MG63 (cell line): ENCODE measurements around the gene LCA5L. TPM values are rescaled to one million over a fixed set of nuclear protein-coding genes. Genes with fewer than 3 reads are reported as not detected.
A peak's percentile ranks its signal among the peaks of the same experiment; 100 is the strongest.

ENCODE experiments used
- DNase-seq: peaks from one replicate; pipeline ENCODE4 v3.0.0-alpha.2; 2020
- H3K27me3 ChIP-seq: fragments of 250-450 bp; sonication (Bioruptor Pico); 2 replicates; pipeline ENCODE4 v1.5.1; 2020; ENCODE audit warnings: mild to moderate bottlenecking, moderate library complexity
- H3K36me3 ChIP-seq: fragments of 250-450 bp; sonication (Bioruptor Pico); 2 replicates; pipeline ENCODE4 v1.5.1; 2020; ENCODE audit warnings: mild to moderate bottlenecking, moderate library complexity
- H3K4me3 ChIP-seq: fragments of 250-450 bp; sonication (Bioruptor Pico); 2 replicates; pipeline ENCODE4 v1.5.1; 2020; ENCODE audit warnings: mild to moderate bottlenecking, moderate library complexity
- H3K9me3 ChIP-seq: fragments of 250-450 bp; sonication (Bioruptor Pico); 2 replicates; pipeline ENCODE4 v1.5.1; 2020; ENCODE audit warnings: mild to moderate bottlenecking, moderate library complexity
- total RNA-seq: library from RNA; depleted of rRNA; stranded (reverse); fragments of >200 nt; shearing (Covaris generic); gene quantifications from 2 replicates; pipeline ENCODE4 v1.2.3, GENCODE V29; 2014; ENCODE audit warnings: low replicate concordance

LCA5L gene
- total RNA-seq, 1 experiment from 2014 or later, result 0.59 TPM

- no peaks in the 10 kb centered on the region for H3K36me3 ChIP-seq
- no peak overlapping the region for H3K4me3 ChIP-seq
- no peak for DNase-seq
- H3K27me3 ChIP-seq, result no peaks in the 10 kb centered on the region
- no peaks in the 10 kb centered on the region for H3K9me3 ChIP-seq
Observed at GRCh38 chr21:39454949-39455668, 9.5 kb upstream of the LCA5L start.

- H3K9me3 ChIP-seq, result no peaks in the 10 kb centered on the region
- no peaks in the 10 kb centered on the region for H3K36me3 ChIP-seq
- DNase-seq, result no peak
- H3K27me3 ChIP-seq, result no peaks in the 10 kb centered on the region; the same call in 1 of the 2 replicates
- no peak overlapping the region for H3K4me3 ChIP-seq
Observed at GRCh38 chr21:39453571-39454179, 8.1 kb upstream of the LCA5L start.

GRCh38 chr21:39452970-39453342 lies 7.4 kb upstream of the LCA5L start:
- Histone ChIP-seq H3K27me3 (no peaks in the 10 kb centered on the region; the same call in 1 of the 2 replicates), H3K36me3 (no peaks in the 10 kb centered on the region), H3K4me3 (no peak overlapping the region), H3K9me3 (no peaks in the 10 kb centered on the region)
- no peak for DNase-seq

- Histone ChIP-seq H3K36me3 (no peaks in the 10 kb centered on the region), H3K4me3 (no peak overlapping the region), H3K9me3 (no peaks in the 10 kb centered on the region), H3K27me3 (no peaks in the 10 kb centered on the region; the same call in 1 of the 2 replicates)
- no peak for DNase-seq
Observed at GRCh38 chr21:39452207-39452969, 6.8 kb upstream of the LCA5L start.

- H3K4me3 ChIP-seq, result no peak within 1 kb of the TSS
- no peaks in the 10 kb centered on the region for H3K36me3 ChIP-seq
- DNase-seq, result no peak
- no peaks in the 10 kb centered on the region for H3K9me3 ChIP-seq
- H3K27me3 ChIP-seq, result no peaks in the 10 kb centered on the region; the same call in 1 of the 2 replicates
Observed at GRCh38 chr21:39451332-39452206, 6.0 kb upstream of the LCA5L start, which contains the start of gene SH3BGR. TSS of gene SH3BGR (plus strand) at chr21:39451970. CDS start at chr21:39452097, 127 bp downstream.

GRCh38 chr21:39447264-39447663 lies 1.7 kb upstream of the LCA5L start:
- no peaks in the 10 kb centered on the region; the same call in 1 of the 2 replicates for H3K27me3 ChIP-seq
- H3K4me3 ChIP-seq, result no peak overlapping the region
- DNase-seq, result no peak
- H3K9me3 ChIP-seq, result no peaks in the 10 kb centered on the region
- H3K36me3 ChIP-seq, result no peaks in the 10 kb centered on the region

GRCh38 chr21:39444421-39445180 lies 977 bp downstream of the LCA5L start:
- Histone ChIP-seq H3K36me3 (no peaks in the 10 kb centered on the region), H3K4me3 (peak overlapping the region; percentile 82), H3K27me3 (no peaks in the 10 kb centered on the region), H3K9me3 (no peaks in the 10 kb centered on the region)
- DNase-seq, result peak; percentile 15

- H3K36me3 ChIP-seq, result no peaks in the 10 kb centered on the region
- H3K4me3 ChIP-seq, result no peak overlapping the region
- no peaks in the 10 kb centered on the region for H3K9me3 ChIP-seq
- DNase-seq, result peak; percentile 33
- H3K27me3 ChIP-seq, result no peaks in the 10 kb centered on the region; the same call in 1 of the 2 replicates
Observed at GRCh38 chr21:39441502-39442475, 3.8 kb downstream of the LCA5L start.

- no peak overlapping the region for H3K4me3 ChIP-seq
Observed at GRCh38 chr21:39439232-39439631, 6.3 kb downstream of the LCA5L start.

GRCh38 chr21:39434950-39435349 lies 10.6 kb downstream of the LCA5L start:
- DNase-seq, result no peak
- Histone ChIP-seq H3K9me3 (no peaks in the 10 kb centered on the region), H3K36me3 (no peaks in the 10 kb centered on the region), H3K4me3 (no peak overlapping the region), H3K27me3 (no peaks in the 10 kb centered on the region; the same call in 1 of the 2 replicates)

More at GRCh38 chr21:39439232-39439631, 6.3 kb downstream of the LCA5L start:
- no peak for DNase-seq
- Histone ChIP-seq H3K27me3 (no peaks in the 10 kb centered on the region; the same call in 1 of the 2 replicates), H3K9me3 (no peaks in the 10 kb centered on the region), H3K36me3 (no peaks in the 10 kb centered on the region)

GRCh38 chr21:39430954-39431353 lies 14.6 kb downstream of the LCA5L start:
- Histone ChIP-seq H3K9me3 (no peaks in the 10 kb centered on the region), H3K27me3 (no peaks in the 10 kb centered on the region), H3K4me3 (no peak overlapping the region), H3K36me3 (no peaks in the 10 kb centered on the region)
- DNase-seq, result no peak

GRCh38 chr21:39430457-39430856 lies 15.1 kb downstream of the LCA5L start:
- Histone ChIP-seq H3K9me3 (no peaks in the 10 kb centered on the region), H3K4me3 (no peak overlapping the region), H3K36me3 (no peaks in the 10 kb centered on the region), H3K27me3 (no peaks in the 10 kb centered on the region)
- DNase-seq, result no peak

GRCh38 chr21:39430016-39430415 lies 15.6 kb downstream of the LCA5L start:
- Histone ChIP-seq H3K36me3 (no peaks in the 10 kb centered on the region), H3K4me3 (no peak overlapping the region), H3K9me3 (no peaks in the 10 kb centered on the region), H3K27me3 (no peaks in the 10 kb centered on the region)
- DNase-seq, result no peak

- H3K9me3 ChIP-seq, result no peaks in the 10 kb centered on the region
- H3K4me3 ChIP-seq, result no peak overlapping the region
- no peaks in the 10 kb centered on the region for H3K36me3 ChIP-seq
- no peaks in the 10 kb centered on the region for H3K27me3 ChIP-seq
- no peak for DNase-seq
Observed at GRCh38 chr21:39429445-39429844, 16.1 kb downstream of the LCA5L start.
